C1 segment of cervical spinal cord (tissue), 14 donors: ENCODE data around the gene ZNF548.

Experiments
- DNase-seq, 14 donors: peaks; one replicate each; lab custom pipeline; 2025; lab: John Stamatoyannopoulos, UW

The ZNF548 gene

DNA sequence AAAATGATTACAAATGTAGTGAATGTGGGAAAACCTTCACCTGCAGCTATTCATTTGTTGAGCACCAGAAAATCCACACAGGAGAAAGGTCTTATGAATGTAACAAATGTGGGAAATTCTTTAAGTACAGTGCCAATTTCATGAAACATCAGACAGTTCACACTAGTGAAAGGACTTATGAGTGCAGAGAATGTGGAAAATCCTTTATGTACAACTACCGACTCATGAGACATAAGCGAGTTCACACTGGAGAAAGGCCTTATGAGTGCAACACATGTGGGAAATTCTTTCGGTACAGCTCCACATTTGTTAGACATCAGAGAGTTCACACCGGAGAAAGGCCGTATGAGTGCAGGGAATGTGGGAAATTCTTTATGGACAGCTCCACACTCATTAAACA lies 9.2 kb downstream of the ZNF548 start:
- DNase-seq: no peak

- DNase-seq: no peak
Observed at GRCh38 chr19:57403737-57404563, 14.3 kb downstream of the ZNF548 start.

DNA sequence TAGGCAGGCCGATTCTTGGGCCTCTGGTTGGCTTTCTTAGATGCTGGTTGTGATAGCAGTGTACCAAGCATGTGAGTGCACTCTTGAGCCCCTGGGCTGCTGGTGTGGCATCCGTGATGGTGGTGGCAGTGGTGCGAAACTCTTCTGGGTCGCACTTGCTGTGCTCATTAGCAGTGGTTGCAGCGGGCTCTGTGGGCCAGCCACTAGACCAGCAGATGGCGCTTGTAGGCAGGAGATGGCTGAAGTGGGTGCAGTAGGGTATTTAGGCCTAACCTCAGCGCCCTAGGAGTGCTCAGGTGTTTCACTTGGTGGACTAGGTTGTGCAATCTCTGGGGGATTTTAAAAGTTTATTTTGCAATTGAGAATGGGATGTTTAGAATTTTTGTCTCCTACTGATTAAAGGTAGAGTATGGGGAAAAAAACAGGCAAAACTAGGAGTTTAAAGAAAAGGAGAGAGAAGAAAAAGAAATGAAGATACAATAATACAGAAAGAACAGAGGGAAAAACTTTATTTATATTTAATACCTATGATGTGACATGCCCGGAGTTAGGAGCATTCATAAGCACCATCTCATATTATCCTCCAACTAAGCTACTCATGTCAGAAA lies 17.0 kb downstream of the ZNF548 start:
- peak in 5 of 14 donors; percentile 1 to 10 (median 5) for DNase-seq

- peak; percentile 12 to 92 (median 85) for DNase-seq
Observed at GRCh38 chr19:57410877-57411671, 21.4 kb downstream of the ZNF548 start, which contains the start of gene ZNF17. Gene ZNF17, plus strand, starts transcription at chr19:57411161. Its CDS starts 2,455 bp downstream, at chr19:57413616.

- no peak for DNase-seq
Observed at GRCh38 chr19:57419439-57419838, 29.8 kb downstream of the ZNF548 start.

- DNase-seq: no peak
Observed at GRCh38 chr19:57421037-57421436, 31.4 kb downstream of the ZNF548 start.

DNA sequence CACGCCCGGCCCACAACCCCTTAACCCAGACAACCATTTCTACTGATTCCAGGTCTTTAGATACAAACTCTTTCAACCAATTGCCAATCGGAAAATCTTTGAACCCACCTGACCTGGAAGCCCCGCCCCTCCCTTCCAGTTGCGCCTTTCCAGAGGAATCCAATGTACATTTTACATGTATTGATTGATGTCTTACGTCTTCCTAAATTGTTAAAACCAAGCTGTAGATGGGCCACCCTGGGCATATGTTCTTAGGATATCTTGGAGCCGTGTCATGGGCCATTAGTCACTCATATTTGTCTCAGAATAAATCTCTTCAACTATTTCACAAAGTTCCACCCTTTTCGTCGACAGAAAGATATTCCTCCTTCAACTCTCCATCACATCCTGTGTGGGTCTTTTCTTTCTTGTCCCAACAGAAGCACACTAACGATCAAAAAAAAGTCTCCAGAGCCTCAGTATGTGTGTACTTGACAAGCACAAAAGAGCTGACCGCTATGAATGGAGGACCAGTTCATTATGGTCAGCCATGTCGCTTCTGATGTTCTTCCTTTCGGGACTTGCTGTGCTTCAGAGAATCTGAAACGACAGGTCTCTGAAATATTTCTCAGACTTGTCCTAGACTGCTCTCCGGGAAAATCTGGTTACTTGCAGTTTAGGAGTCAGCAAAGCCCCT lies 44.9 kb downstream of the ZNF548 start:
- DNase-seq: no peak

GRCh38 chr19:57435062-57435978 lies 45.7 kb downstream of the ZNF548 start, which contains the start of gene ZNF749:
Gene ZNF749, plus strand, starts transcription at chr19:57435325. Its CDS starts 254 bp downstream, at chr19:57435579.
- peak; percentile 63 to 97 (median 93) for DNase-seq

DNA sequence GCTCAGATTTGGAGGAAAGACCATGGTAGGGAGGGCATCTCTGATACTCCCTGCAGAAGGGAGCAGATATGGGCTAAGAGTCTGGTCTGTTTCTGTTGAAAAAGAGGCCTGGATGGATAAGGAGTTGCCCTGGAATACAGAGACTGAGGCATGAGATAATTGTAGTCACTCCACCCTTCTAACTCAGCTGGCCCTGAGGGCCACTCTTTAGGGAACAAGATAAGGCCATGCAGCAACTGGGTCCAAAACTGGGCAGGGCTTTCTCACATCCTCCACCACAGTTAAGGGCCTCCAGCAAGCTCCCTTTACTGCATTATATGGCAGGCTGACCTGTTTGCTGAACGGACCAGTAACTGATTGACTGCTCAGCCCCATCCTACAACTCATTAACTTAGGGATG lies 46.8 kb downstream of the ZNF548 start:
- DNase-seq: no peak

GRCh38 chr19:57437931-57438330 lies 48.3 kb downstream of the ZNF548 start:
- no peak for DNase-seq

GRCh38 chr19:57438925-57439324 lies 49.3 kb downstream of the ZNF548 start:
- DNase-seq: no peak

DNA sequence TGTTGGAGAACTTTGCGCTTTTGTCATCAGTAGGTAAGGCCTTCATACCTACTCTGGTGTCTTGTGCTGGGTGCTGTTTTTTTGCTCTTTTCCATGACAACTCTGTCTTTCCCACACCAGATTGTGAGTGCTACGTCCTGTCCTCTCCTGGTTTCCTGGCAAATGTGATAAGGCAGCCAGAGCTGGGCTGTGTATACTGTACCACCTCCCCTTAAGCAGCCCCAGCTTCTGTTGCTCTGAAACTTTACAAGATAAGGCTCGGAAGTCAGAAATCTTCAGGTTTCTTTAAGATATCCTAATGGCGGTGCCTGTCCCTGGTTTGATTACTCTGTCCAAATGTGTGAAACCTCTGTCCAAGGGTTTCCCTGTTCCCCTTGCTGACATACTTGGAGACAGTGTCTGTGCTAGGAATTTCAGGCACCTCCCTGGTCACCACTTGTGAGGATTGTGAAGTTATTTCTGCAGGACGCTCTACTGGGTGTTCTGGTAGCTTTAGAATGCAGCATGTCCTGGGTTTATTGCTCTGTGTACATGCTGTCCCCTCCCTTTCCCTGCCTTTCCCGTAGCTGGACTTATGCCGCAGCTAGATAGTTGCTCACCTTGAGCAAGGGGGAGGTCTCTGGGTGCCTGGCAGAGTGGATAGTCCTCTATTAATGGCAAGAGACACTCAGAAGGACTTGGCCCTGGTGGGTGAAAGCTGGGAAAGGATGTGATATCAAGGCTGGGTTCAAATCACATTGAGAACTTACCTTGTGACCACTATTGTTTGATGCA lies 52.5 kb downstream of the ZNF548 start:
- DNase-seq: no peak

DNA sequence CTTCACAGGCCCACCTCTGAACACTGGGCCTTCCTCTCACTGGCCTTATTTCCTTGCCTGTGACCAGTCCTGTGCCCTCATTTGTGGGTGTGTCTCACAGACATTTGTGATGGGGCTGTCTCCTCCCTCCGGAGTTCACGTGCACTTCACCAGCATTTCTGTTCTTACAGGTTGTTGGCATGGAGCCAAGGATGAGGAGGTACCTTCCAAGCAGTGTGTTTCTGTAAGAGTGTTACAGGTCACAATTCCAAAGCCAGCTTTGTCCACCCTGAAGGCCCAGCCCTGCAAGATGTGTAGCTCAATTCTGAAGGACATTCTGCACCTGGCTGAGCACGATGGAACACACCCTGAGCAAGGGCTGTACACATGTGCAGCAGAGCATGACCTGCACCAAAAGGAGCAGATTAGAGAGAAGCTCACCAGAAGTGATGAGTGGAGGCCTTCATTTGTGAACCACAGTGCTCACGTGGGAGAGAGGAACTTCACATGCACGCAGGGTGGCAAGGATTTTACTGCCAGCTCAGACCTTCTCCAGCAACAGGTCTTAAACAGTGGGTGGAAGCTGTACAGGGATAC lies 53.6 kb downstream of the ZNF548 start:
- no peak for DNase-seq

- DNase-seq: no peak
Observed at GRCh38 chr19:57452307-57452706, 62.7 kb downstream of the ZNF548 start.
